Measurements from ENCODE around the gene CYP2C19. TPM values are rescaled to one million over a fixed set of nuclear protein-coding genes. Genes with fewer than 3 reads are reported as not detected.

The CYP2C19 gene
- polyA plus RNA-seq, 3 donors: not detected

DNA sequence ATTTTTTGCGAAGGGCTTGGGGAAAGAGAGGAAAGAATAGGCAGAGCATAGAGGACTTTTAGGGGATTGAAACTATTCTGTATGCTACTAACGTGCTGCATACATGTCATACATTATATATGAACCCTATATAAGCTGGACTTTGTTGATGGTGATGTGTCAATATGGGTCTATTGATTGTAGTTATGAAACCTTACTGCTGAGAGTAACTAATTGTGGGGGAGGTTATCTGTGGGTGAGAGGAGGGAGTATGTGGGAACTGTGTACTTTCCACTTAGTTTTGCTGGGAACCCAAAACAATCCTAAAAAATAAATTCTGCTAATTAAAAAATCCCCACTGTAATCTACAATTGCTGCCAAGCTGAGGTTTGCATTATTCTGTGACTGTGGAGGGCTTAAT lies 15.3 kb upstream of the CYP2C19 start:
- Histone ChIP-seq H3K4me3 (replicated peaks in 1 of 3; ENCODE audit: low read depth in 2 of 3, low read length in 3 of 3) (no peak overlapping the region), H3K4me1 (ENCODE audit: control insufficient read depth in 1 of 2, insufficient read depth in 2 of 2, low read length in 2 of 2) (no peaks in the 10 kb centered on the region), H3K9me3 (replicated peaks in 1 of 2; ENCODE audit: control insufficient read depth in 1 of 2, insufficient read depth in 1 of 2, low read length in 2 of 2) (peaks cover 6 to 13% of the 10 kb centered on the region in 2 donors), H2AFZ (ENCODE audit: insufficient read depth, low read depth, low read length, poor library complexity, severe bottlenecking) (no peak overlapping the region), H3K9ac (ENCODE audit: insufficient read depth, low read length, poor library complexity, severe bottlenecking) (no peak overlapping the region), H3K27me3 (ENCODE audit: control insufficient read depth in 2 of 2, insufficient read depth in 2 of 2, low read length in 2 of 2) (no peaks in the 10 kb centered on the region), H3K79me2 (ENCODE audit: insufficient read depth, low read length) (no peaks in the 10 kb centered on the region), H3K27ac (ENCODE audit: low read depth in 1 of 2, low read length in 2 of 2) (no peak overlapping the region), H3K36me3 (replicated peaks in 1 of 2; ENCODE audit: control insufficient read depth in 1 of 2, insufficient read depth in 2 of 2, low read length in 2 of 2) (no peaks in the 10 kb centered on the region), H3K4me2 (replicated peaks; ENCODE audit: extremely low read depth, low read length, poor library complexity, severe bottlenecking) (no peak overlapping the region), H4K20me1 (ENCODE audit: insufficient read depth, low read length) (no peaks in the 10 kb centered on the region)
- Mint-ChIP-seq H3K27me3 (ENCODE audit: low read depth in 3 of 3) (no peaks in the 10 kb centered on the region), H3K36me3 (no peaks in the 10 kb centered on the region), H3K9me3 (peaks cover 6 to 17% (median 15%) of the 10 kb centered on the region in 7 donors), H3K4me3 (no peak overlapping the region), H3K4me1 (no peaks in the 10 kb centered on the region), H3K27ac (no peak overlapping the region)
- WGBS (ENCODE audit: insufficient coverage): no CpG with 5 or more reads among the region's 2 CpGs
- intact Hi-C loops (cut with micrococcal nuclease): no loop called here
- no peak for DNase-seq
- TF ChIP-seq, protein P1, sequence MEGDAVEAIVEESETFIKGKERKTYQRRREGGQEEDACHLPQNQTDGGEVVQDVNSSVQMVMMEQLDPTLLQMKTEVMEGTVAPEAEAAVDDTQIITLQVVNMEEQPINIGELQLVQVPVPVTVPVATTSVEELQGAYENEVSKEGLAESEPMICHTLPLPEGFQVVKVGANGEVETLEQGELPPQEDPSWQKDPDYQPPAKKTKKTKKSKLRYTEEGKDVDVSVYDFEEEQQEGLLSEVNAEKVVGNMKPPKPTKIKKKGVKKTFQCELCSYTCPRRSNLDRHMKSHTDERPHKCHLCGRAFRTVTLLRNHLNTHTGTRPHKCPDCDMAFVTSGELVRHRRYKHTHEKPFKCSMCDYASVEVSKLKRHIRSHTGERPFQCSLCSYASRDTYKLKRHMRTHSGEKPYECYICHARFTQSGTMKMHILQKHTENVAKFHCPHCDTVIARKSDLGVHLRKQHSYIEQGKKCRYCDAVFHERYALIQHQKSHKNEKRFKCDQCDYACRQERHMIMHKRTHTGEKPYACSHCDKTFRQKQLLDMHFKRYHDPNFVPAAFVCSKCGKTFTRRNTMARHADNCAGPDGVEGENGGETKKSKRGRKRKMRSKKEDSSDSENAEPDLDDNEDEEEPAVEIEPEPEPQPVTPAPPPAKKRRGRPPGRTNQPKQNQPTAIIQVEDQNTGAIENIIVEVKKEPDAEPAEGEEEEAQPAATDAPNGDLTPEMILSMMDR (IDR thresholded peaks at IDR 0.05): no peak

DNA sequence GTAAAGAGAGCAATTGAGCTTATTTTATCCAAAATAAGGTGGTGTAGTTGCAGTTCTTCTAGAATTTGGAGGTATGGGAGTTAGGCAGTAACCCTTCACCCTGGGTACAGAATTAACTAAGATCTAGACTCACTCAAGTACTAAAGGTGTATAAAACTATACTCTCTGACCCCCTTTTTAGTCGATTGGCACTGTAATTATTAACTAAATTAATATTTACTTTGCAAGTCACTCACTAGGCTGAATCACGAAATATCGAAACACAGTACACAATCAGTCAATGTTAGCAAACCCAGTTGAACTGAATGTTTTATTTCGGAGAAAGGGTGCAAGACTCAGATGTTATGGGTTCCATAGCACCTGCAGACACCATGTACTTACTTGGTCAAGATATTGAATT lies 14.6 kb upstream of the CYP2C19 start:
- Histone ChIP-seq H3K27ac (ENCODE audit: low read depth in 1 of 2, low read length in 2 of 2) (no peak overlapping the region), H3K27me3 (ENCODE audit: control insufficient read depth in 2 of 2, insufficient read depth in 2 of 2, low read length in 2 of 2) (no peaks in the 10 kb centered on the region), H3K36me3 (replicated peaks in 1 of 2; ENCODE audit: control insufficient read depth in 1 of 2, insufficient read depth in 2 of 2, low read length in 2 of 2) (no peaks in the 10 kb centered on the region), H3K4me3 (replicated peaks in 1 of 3; ENCODE audit: low read depth in 2 of 3, low read length in 3 of 3) (no peak overlapping the region), H3K4me1 (ENCODE audit: control insufficient read depth in 1 of 2, insufficient read depth in 2 of 2, low read length in 2 of 2) (no peaks in the 10 kb centered on the region), H3K79me2 (ENCODE audit: insufficient read depth, low read length) (no peaks in the 10 kb centered on the region), H4K20me1 (ENCODE audit: insufficient read depth, low read length) (no peaks in the 10 kb centered on the region), H3K9ac (ENCODE audit: insufficient read depth, low read length, poor library complexity, severe bottlenecking) (no peak overlapping the region), H3K4me2 (replicated peaks; ENCODE audit: extremely low read depth, low read length, poor library complexity, severe bottlenecking) (no peak overlapping the region), H3K9me3 (replicated peaks in 1 of 2; ENCODE audit: control insufficient read depth in 1 of 2, insufficient read depth in 1 of 2, low read length in 2 of 2) (peaks cover 6 to 14% of the 10 kb centered on the region in 2 donors), H2AFZ (ENCODE audit: insufficient read depth, low read depth, low read length, poor library complexity, severe bottlenecking) (no peak overlapping the region)
- H3K4me3 Mint-ChIP-seq: no peak overlapping the region
- WGBS (ENCODE audit: insufficient coverage): no CpG with 5 or more reads among the region's 4 CpGs
- H3K9me3 Mint-ChIP-seq: peaks cover 6 to 17% (median 11%) of the 10 kb centered on the region in 7 donors
- DNase-seq: no peak
- intact Hi-C loops (cut with micrococcal nuclease): no loop called here
- TF ChIP-seq, protein P1 (IDR thresholded peaks at IDR 0.05): no peak
- no peaks in the 10 kb centered on the region for H3K36me3 Mint-ChIP-seq
- no peaks in the 10 kb centered on the region for H3K27me3 Mint-ChIP-seq (ENCODE audit: low read depth in 3 of 3)
- no peaks in the 10 kb centered on the region for H3K4me1 Mint-ChIP-seq
- H3K27ac Mint-ChIP-seq: no peak overlapping the region
